Adrenal gland (tissue), 12 donors: ENCODE results near the gene ELL. TPM values are rescaled to one million over a fixed set of nuclear protein-coding genes. Genes with fewer than 3 reads are reported as not detected.

Experiments
- DNase-seq, 7 donors: peaks; one replicate each; pipeline ENCODE4 v3.0.0-alpha.2; 2019 to 2020
- H3K27ac ChIP-seq, 5 donors: fragments of 200-600 bp; sonication (generic) in 4 of 5; 1 replicate in 3 of 5; 2 replicates in 2 of 5; pipeline versions ENCODE4 v1.5.1 to v1.8.0; 2016 to 2020; ENCODE audit warnings: mild to moderate bottlenecking in 1 of 5
- H3K27me3 ChIP-seq: fragments of 200-600 bp; 2 replicates; pipeline ENCODE4 v1.8.0; 2021
- H3K36me3 ChIP-seq, 2 donors: fragments of 200-600 bp; replicated peaks in 1 of 2; 1 replicate in 1 of 2; 2 replicates in 1 of 2; pipeline versions ENCODE4 v1.5.1 to v1.8.0; 2018 to 2022
- H3K4me1 ChIP-seq, 2 donors: fragments of 200-600 bp; replicated peaks in 1 of 2; 1 replicate in 1 of 2; 2 replicates in 1 of 2; pipeline versions ENCODE4 v1.5.1 to v1.8.0; 2018 to 2021
- H3K4me3 ChIP-seq, 4 donors: fragments of 200-600 bp; sonication (generic) in 3 of 4; one replicate each; pipeline ENCODE4 v1.5.1; 2016 to 2018
- H3K9me3 ChIP-seq, 3 donors: fragments of 200-600 bp; sonication (generic) in 1 of 3; replicated peaks in 1 of 3; 1 replicate in 2 of 3; 2 replicates in 1 of 3; pipeline versions ENCODE4 v1.5.1 to v1.8.0; 2016 to 2021
- CTCF ChIP-seq, 6 experiments: fragments of 450-650 bp in 4 of 6; fragments of 200-600 bp in 2 of 6; sonication (generic) in 1 of 6; IDR thresholded peaks; 1 replicate in 5 of 6; 2 replicates in 1 of 6; pipeline versions ENCODE4 v1.5.1 to v1.8.0; 2016 to 2021; ENCODE audit warnings: antibody characterized with exemption in 6 of 6, mild to moderate bottlenecking in 2 of 6, moderate library complexity in 1 of 6
- POLR2A ChIP-seq, 2 donors: fragments of 450-650 bp; IDR thresholded peaks; one replicate each; pipeline ENCODE4 v1.6.1; 2017; ENCODE audit warnings: antibody characterized with exemption in 2 of 2, mild to moderate bottlenecking in 2 of 2, moderate library complexity in 1 of 2
- WGBS, 4 donors: extraction: QIAGEN DNeasy Blood & Tissue Kit in 2 of 4; methylation state at CpG; one replicate each; pipeline versions ENCODE4 v1.1.5 to v1.1.7; 2013 to 2017; 5-methylcytosine and 5-hydroxymethylcytosine counted together
- intact Hi-C, 2 donors: fragments of 100-400 bp; cut with DNase I; formaldehyde crosslinking; loops; one replicate each; pipeline versions ENCODE4 v1.14.1 to v1.15.0; 2022 to 2023
- polyA plus RNA-seq, 3 donors: library from polyadenylated mRNA; stranded (reverse); fragments of 200-250 nt in 2 of 3; fragments of 350-450 nt in 1 of 3; fragmentation: Illumina TruSeq in 1 of 3; extraction: RNeasy Lipid Tissue Mini Kit (QIAGEN cat#74804) in 1 of 3; gene quantifications; one replicate each; pipeline ENCODE4 v1.2.3, GENCODE V29; 2013 to 2014
- total RNA-seq, 9 donors: library from RNA; depleted of rRNA in 4 of 9; stranded (reverse); fragments of >200 nt in 4 of 9; fragments of 120-200 nt in 1 of 9; fragmentation: NEBNext Ultra II Directional in 1 of 9; extraction: Animal tissue kit (Norgen Biotek cat#: 25700) in 1 of 9; gene quantifications; one replicate each; pipeline versions ENCODE4 v1.1.0 to v1.2.4, GENCODE V29; 2013 to 2023
- donor health status: healthy with polysubstance abuse.
- donor health status: Bipolar disorder and iron deficiency.
- donor health status: DM: yes; HTN: yes; CAD: no.
- donor health status: DM: no; HTN: no; CAD: no.
- donor health status: DM: no; HTN: no; CAD: no.
- donor health status: DM: yes; HTN: yes; CAD: no.

ELL gene
- total and polyA plus RNA-seq, 12 donors = 1.8 to 28.3 (median 13.8) TPM

GRCh38 chr19:18456279-18456678, 65.6 kb downstream of the ELL start:
- Histone ChIP-seq H3K36me3 (peaks cover 0 to 47% of the 10 kb centered on the region in 2 donors), H3K4me1 (peaks cover 21 to 44% of the 10 kb centered on the region in 2 donors), H3K9me3 (no peaks in the 10 kb centered on the region), H3K4me3 (no peak overlapping the region), H3K27ac (peak overlapping the region in 2 of 5 donors; percentile 20 to 44), H3K27me3 (no peaks in the 10 kb centered on the region)
- no peak for DNase-seq
- intact Hi-C loops = loop anchor here (10.0 kb wide), 2 partner anchors 139 to 399 kb away; no protein-coding TSS in a partner anchor
- TF ChIP-seq POLR2A (IDR thresholded peaks at IDR 0.05) = no peak
- no peak for TF ChIP-seq CTCF (IDR thresholded peaks at IDR 0.05)
- WGBS, 4 donors = 88 to 94% (median 93%) methylated on average over 3 to 4 of the region's 4 CpGs

GRCh38 chr19:18453269-18454024, 68.4 kb downstream of the ELL start:
- 74 to 78% (median 76%) methylated on average over 10 of the region's 10 CpGs for WGBS, 4 donors
- DNase-seq = no peak
- H3K27ac ChIP-seq = no peak overlapping the region
- H3K27me3 ChIP-seq = no peaks in the 10 kb centered on the region
- H3K4me1 ChIP-seq = peaks cover 4 to 22% of the 10 kb centered on the region in 2 donors
- intact Hi-C loops = loop anchor here (10.0 kb wide), 2 partner anchors 141 to 401 kb away; no protein-coding TSS in a partner anchor
- peaks cover 0 to 61% of the 10 kb centered on the region in 2 donors for H3K36me3 ChIP-seq
- H3K4me3 ChIP-seq = no peak overlapping the region
- no peak for TF ChIP-seq POLR2A (IDR thresholded peaks at IDR 0.05)
- TF ChIP-seq CTCF (IDR thresholded peaks at IDR 0.05) = no peak
- H3K9me3 ChIP-seq = no peaks in the 10 kb centered on the region

GRCh38 chr19:18452386-18452785, 69.5 kb downstream of the ELL start:
- Histone ChIP-seq H3K36me3 (peaks cover 0 to 58% of the 10 kb centered on the region in 2 donors), H3K27ac (no peak overlapping the region), H3K9me3 (no peaks in the 10 kb centered on the region), H3K4me3 (no peak overlapping the region), H3K4me1 (peaks cover 4 to 14% of the 10 kb centered on the region in 2 donors), H3K27me3 (no peaks in the 10 kb centered on the region)
- TF ChIP-seq CTCF (IDR thresholded peaks at IDR 0.05) (no peak), POLR2A (IDR thresholded peaks at IDR 0.05) (no peak)
- 67 to 76% (median 74%) methylated on average over 1 to 3 of the region's 3 CpGs for WGBS, 4 donors
- intact Hi-C loops = loop anchor here (10.0 kb wide), 2 partner anchors 142 to 402 kb away; no protein-coding TSS in a partner anchor
- DNase-seq = no peak

- TF ChIP-seq POLR2A (IDR thresholded peaks at IDR 0.05) = no peak
- peak; percentile 90 to 99 (median 97) for TF ChIP-seq CTCF (IDR thresholded peaks at IDR 0.05)
- peaks cover 0 to 4% of the 10 kb centered on the region in 2 donors for H3K4me1 ChIP-seq
- H3K27me3 ChIP-seq = no peaks in the 10 kb centered on the region
- peak; percentile 77 to 95 (median 88) for DNase-seq
- 7 to 57% (median 44%) methylated on average over 9 to 26 of the region's 26 CpGs for WGBS, 4 donors
- peak overlapping the region in 1 of 5 donors; percentile 53 for H3K27ac ChIP-seq
- intact Hi-C loops = loop anchor here (10.0 kb wide), 2 partner anchors 144 to 404 kb away; no protein-coding TSS in a partner anchor
- no peaks in the 10 kb centered on the region for H3K9me3 ChIP-seq
- no peak overlapping the region for H3K4me3 ChIP-seq
- peaks cover 0 to 58% of the 10 kb centered on the region in 2 donors for H3K36me3 ChIP-seq
These were observed 70.7 kb downstream of the ELL start for GRCh38 chr19:18450931-18451836.
